Measurements from ENCODE around the gene TBC1D24.

TBC1D24 gene

DNA sequence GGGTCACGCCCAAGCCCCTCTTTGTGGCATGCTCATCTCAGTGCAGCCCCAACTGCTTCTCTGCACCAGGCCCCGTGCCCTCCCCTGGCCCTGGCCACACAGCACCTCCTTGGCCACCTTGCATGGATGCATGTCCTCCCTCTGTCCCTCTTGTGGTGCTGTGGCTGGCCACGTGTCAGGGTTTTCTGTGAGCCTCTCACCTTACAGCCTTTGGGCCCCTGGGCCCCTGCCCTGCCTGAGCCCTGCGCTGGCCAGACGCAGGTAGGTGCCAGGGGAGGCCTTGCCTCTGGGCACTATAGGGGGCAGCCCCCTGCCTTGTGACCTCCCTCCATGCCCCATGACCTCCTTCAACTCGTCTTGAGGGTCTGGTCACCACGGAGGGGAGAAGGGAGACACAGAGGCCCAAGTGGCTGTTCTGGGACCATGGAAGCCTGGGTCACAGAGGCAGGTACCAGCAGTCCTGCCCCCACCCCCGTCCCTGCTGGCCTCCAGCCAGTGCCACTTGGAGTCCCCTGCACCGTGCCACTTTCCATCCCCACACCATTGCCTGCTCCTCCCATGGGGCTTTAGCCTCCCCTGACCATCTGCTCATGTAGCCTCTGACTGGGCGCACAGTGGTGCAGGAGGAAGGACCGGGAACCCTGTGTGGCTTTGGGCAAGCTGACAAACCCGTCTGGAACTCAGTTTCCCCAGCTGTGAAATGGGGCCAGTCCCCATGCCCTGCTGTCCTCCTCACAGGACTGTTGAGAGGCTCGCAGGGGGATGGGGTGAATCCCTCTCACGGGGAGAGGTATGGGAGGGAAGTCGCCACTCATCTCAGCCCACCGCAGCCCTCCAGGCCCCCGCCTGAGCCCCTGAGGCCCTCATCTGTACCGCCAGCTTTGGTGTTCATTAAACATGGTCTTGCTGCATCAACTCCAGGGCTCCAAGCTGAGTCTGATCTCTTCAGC, 27.3 kb downstream of the TBC1D24 start:
- in situ Hi-C loops (cut with HindIII; ENCODE audit: low sequenced_read_pairs): no loop called here
- TF ChIP-seq, protein P1, sequence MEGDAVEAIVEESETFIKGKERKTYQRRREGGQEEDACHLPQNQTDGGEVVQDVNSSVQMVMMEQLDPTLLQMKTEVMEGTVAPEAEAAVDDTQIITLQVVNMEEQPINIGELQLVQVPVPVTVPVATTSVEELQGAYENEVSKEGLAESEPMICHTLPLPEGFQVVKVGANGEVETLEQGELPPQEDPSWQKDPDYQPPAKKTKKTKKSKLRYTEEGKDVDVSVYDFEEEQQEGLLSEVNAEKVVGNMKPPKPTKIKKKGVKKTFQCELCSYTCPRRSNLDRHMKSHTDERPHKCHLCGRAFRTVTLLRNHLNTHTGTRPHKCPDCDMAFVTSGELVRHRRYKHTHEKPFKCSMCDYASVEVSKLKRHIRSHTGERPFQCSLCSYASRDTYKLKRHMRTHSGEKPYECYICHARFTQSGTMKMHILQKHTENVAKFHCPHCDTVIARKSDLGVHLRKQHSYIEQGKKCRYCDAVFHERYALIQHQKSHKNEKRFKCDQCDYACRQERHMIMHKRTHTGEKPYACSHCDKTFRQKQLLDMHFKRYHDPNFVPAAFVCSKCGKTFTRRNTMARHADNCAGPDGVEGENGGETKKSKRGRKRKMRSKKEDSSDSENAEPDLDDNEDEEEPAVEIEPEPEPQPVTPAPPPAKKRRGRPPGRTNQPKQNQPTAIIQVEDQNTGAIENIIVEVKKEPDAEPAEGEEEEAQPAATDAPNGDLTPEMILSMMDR (IDR thresholded peaks at IDR 0.05; ENCODE audit: low read depth, low read length, missing control alignments): no peak

DNA sequence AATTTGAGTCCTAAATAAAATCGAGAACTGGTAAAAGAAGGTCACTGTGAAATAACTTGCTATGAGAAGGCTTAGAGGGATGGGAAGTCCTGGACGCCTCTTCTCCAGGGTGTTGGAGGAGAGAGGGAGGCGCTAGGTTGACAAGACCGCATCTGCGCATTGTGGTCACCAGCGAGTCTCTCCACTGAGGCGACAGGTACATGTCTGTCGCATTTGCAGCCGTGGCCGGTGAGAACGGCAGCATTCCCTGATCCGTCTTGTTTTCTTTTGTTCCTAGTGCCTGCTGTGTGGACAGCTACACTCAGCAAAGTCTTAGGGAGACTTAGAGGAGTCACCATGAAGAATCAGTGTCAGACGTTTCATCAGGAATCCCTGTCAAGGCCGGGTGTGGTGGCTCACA, 30.8 kb downstream of the TBC1D24 start:
- TF ChIP-seq, protein P1 (IDR thresholded peaks at IDR 0.05; ENCODE audit: low read depth, low read length, missing control alignments): no peak
- no peak for DNase-seq (ENCODE audit: low read depth)
- H3K4me3 ChIP-seq (ENCODE audit: low read depth, low read length): no peak overlapping the region
- in situ Hi-C loops (cut with HindIII; ENCODE audit: low sequenced_read_pairs): no loop called here

More for the DNA sequence above, 27.3 kb downstream of the TBC1D24 start:
- no peak for DNase-seq (ENCODE audit: low read depth)
- no peak overlapping the region for H3K4me3 ChIP-seq (ENCODE audit: low read depth, low read length)

DNA sequence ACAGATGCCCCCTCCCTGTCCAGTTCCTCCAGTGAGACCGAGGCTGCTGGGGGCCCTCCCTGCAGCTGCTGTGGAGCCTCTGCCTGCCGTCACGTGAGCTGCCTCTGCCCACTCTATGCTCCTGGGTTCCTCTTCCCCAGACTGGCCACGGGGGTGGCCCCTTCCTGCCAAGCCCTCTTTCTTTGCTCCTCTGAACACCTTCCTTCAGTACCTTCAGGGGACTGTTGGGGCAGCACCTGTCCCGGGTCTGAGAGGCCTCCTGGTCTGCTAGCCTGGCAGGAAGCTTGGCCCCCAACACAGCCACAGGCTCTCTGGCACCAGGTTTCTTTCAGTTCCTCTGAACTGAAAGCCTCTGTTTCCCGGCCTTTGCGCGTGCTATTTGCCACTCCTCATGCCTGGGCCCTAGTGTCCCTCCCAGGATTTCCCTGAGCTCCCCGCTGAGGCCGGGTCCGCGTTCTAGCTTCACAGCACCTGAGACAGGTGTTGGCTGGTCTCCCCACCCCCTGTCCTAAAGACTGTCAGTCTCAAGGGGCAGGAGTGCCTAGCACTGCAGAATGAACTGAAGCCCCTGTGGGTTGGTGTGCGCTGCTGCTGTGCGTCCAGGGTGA, 32.2 kb downstream of the TBC1D24 start:
- in situ Hi-C loops (cut with HindIII; ENCODE audit: low sequenced_read_pairs): no loop called here
- no peak overlapping the region for H3K4me3 ChIP-seq (ENCODE audit: low read depth, low read length)
- TF ChIP-seq, protein P1 (IDR thresholded peaks at IDR 0.05; ENCODE audit: low read depth, low read length, missing control alignments): no peak
- no peak for DNase-seq (ENCODE audit: low read depth)

DNA sequence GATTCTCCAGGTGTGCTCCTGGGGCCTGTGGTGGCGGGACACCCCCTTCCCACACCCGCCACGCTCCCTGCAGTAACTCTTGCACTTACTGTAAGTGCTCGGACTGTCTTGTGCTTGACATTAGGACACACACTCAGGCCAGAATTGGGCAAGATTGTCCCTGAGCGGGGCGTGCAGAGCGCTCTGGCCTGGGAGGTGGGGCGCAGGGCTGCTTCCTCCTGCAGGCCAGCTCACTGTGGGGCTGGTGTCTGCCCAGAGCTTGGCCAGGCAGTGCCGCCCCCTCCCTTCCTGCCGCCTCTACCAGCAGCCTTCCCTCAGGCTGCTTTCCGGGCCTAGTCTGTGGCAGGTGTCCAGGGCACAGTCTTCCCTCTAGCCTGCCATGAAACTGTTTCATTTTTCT, 32.7 kb downstream of the TBC1D24 start:
- TF ChIP-seq, protein P1 (IDR thresholded peaks at IDR 0.05; ENCODE audit: low read depth, low read length, missing control alignments): no peak

DNA sequence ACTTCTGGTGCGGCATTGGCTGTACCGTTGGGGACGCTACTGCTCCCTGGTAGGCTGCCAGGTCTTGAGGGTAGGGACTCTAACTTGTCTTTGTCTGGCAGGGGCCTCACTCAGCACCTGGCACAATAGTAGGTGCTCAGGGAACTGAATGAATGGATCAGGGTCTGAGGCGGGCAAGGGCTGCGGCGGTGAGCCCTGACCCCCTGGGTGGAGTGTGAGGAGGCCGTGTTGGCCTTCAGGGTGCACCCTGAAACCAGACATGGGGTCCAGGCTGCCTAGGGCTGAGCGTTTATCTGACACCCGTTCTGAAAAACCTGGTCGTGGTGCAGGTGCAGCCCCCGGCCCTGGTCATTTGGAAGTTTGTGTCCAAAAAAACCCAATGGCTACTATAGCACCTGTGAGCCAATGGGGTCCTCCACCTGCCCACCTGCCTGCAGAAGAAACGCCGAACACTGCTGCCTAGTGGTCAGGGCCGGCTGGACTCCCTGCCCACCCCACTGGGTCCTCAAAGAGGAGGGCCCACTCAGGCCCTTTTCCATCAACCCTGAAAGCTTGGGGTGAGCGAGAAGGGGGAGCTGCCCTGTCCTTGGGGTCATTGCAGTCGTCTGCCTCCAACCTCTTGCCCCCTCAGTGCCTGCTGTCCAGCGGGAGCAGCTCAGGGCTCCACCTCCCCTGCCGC, 33.9 kb downstream of the TBC1D24 start:
- no peak overlapping the region for H3K4me3 ChIP-seq (ENCODE audit: low read depth, low read length)
- TF ChIP-seq, protein P1 (IDR thresholded peaks at IDR 0.05; ENCODE audit: low read depth, low read length, missing control alignments): no peak
- DNase-seq (ENCODE audit: low read depth): no peak
- in situ Hi-C loops (cut with HindIII; ENCODE audit: low sequenced_read_pairs): no loop called here

More for the DNA sequence above, 32.7 kb downstream of the TBC1D24 start:
- H3K4me3 ChIP-seq (ENCODE audit: low read depth, low read length): no peak overlapping the region
- in situ Hi-C loops (cut with HindIII; ENCODE audit: low sequenced_read_pairs): no loop called here
- DNase-seq (ENCODE audit: low read depth): no peak

DNA sequence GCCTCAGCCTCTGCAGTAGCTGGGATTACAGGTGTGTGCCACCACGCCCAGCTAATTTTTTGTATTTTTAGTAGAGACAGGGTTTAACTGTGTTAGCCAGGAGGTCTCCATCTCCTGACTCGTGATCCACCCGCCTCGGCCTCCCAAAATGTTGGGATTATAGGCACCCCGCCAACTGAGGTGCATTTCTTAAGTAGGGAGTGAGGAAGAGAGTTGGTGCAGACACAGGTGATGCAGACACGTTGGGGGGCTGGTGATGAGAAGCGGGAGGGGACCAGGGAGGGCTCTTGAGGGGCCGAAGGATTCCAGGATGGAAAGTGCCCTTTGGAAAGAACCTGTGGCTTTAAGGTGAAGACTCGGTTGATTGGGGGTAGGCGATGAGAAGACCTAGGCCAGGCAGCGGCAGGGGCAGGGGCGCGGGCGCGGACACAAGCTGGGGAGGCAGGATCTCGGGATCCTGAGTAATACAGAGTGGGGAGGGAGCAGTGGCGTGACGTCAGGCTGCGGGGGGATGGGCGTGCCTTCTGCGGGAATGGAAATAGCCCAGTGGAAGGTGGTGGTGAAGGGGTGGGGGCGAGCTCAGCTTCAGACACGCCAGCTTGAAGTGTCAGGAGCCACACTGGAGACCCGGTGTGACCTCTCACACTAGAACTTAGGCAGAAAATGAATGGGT, 36.3 kb downstream of the TBC1D24 start:
- no peak overlapping the region for H3K4me3 ChIP-seq (ENCODE audit: low read depth, low read length)
- TF ChIP-seq, protein P1 (IDR thresholded peaks at IDR 0.05; ENCODE audit: low read depth, low read length, missing control alignments): no peak
- DNase-seq (ENCODE audit: low read depth): no peak
- in situ Hi-C loops (cut with HindIII; ENCODE audit: low sequenced_read_pairs): no loop called here

Measured in astrocyte of the cerebellum (primary cell).